Liver (tissue), 3 donors: ENCODE results near the gene RBM47.

ENCODE experiments used
- ATF3 ChIP-seq: IDR thresholded peaks from 2 replicates; pipeline ENCODE4 v1.6.1; 2016; ENCODE audit warnings: antibody characterized with exemption
- EGR1 ChIP-seq, 2 donors: IDR thresholded peaks; 2 replicates each; pipeline ENCODE4 v1.6.1; 2016 to 2018; ENCODE audit warnings: antibody characterized with exemption in 2 of 2, low read depth in 2 of 2
- GABPA ChIP-seq, 2 donors: IDR thresholded peaks in 1 of 2; conservative IDR thresholded peaks in 1 of 2; 2 replicates each; pipeline ENCODE4 v1.6.1; 2016; ENCODE audit warnings: antibody characterized with exemption in 2 of 2, mild to moderate bottlenecking in 1 of 2, moderate library complexity in 1 of 2
- JUND ChIP-seq, 2 donors: IDR thresholded peaks; 2 replicates each; pipeline ENCODE4 v1.6.1; 2016; ENCODE audit warnings: antibody characterized with exemption in 2 of 2
- NR2F2 ChIP-seq: IDR thresholded peaks from 2 replicates; pipeline ENCODE4 v1.6.1; 2016; ENCODE audit warnings: antibody characterized with exemption
- RAD21 ChIP-seq, 2 donors: IDR thresholded peaks; 2 replicates each; pipeline ENCODE4 v1.6.1; 2016; ENCODE audit warnings: antibody characterized with exemption in 2 of 2, mild to moderate bottlenecking in 2 of 2
- REST ChIP-seq: IDR thresholded peaks from 2 replicates; pipeline ENCODE4 v1.6.1; 2016; ENCODE audit warnings: antibody characterized with exemption, mild to moderate bottlenecking
- SP1 ChIP-seq: IDR thresholded peaks from 2 replicates; pipeline ENCODE4 v1.6.1; 2018; ENCODE audit warnings: antibody characterized with exemption, mild to moderate bottlenecking
- TAF1 ChIP-seq: conservative IDR thresholded peaks from 2 replicates; pipeline ENCODE4 v1.6.1; 2016; ENCODE audit warnings: antibody characterized with exemption, mild to moderate bottlenecking
- YY1 ChIP-seq: IDR thresholded peaks from 2 replicates; pipeline ENCODE4 v1.6.1; 2016; ENCODE audit warnings: antibody characterized with exemption, mild to moderate bottlenecking
- TF ChIP-seq, protein P1 (sequence below): fragments of 150-350 bp; IDR thresholded peaks from 2 replicates; pipeline ENCODE4 v1.5.1; 2017; ENCODE audit warnings: improper control_type of control experiment, low read depth, low read length; ENCODE audit not compliant: missing input control
- TF ChIP-seq, protein P2 (sequence below): IDR thresholded peaks from 2 replicates; pipeline ENCODE4 v1.6.1; 2016; ENCODE audit warnings: antibody characterized with exemption
- TF ChIP-seq, protein P3 (sequence below): IDR thresholded peaks from 2 replicates; pipeline ENCODE4 v1.6.1; 2016; ENCODE audit warnings: antibody characterized with exemption
- donor health status: healthy.
- donor health status: healthy.

- no peak for TF ChIP-seq YY1
- TF ChIP-seq, protein P1, sequence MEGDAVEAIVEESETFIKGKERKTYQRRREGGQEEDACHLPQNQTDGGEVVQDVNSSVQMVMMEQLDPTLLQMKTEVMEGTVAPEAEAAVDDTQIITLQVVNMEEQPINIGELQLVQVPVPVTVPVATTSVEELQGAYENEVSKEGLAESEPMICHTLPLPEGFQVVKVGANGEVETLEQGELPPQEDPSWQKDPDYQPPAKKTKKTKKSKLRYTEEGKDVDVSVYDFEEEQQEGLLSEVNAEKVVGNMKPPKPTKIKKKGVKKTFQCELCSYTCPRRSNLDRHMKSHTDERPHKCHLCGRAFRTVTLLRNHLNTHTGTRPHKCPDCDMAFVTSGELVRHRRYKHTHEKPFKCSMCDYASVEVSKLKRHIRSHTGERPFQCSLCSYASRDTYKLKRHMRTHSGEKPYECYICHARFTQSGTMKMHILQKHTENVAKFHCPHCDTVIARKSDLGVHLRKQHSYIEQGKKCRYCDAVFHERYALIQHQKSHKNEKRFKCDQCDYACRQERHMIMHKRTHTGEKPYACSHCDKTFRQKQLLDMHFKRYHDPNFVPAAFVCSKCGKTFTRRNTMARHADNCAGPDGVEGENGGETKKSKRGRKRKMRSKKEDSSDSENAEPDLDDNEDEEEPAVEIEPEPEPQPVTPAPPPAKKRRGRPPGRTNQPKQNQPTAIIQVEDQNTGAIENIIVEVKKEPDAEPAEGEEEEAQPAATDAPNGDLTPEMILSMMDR: no peak
- TF ChIP-seq, protein P2, sequence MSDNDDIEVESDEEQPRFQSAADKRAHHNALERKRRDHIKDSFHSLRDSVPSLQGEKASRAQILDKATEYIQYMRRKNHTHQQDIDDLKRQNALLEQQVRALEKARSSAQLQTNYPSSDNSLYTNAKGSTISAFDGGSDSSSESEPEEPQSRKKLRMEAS: no peak
- no peak for TF ChIP-seq JUND (IDR thresholded peaks at IDR 0.05)
- no peak for TF ChIP-seq RAD21 (IDR thresholded peaks at IDR 0.05)
- no peak for TF ChIP-seq ATF3
- TF ChIP-seq GABPA (IDR thresholded peaks at IDR 0.05 in 1 of 2, conservative IDR thresholded peaks at IDR 0.05 in 1 of 2): no peak
- TF ChIP-seq SP1: no peak
- no peak for TF ChIP-seq NR2F2
- TF ChIP-seq, protein P3, sequence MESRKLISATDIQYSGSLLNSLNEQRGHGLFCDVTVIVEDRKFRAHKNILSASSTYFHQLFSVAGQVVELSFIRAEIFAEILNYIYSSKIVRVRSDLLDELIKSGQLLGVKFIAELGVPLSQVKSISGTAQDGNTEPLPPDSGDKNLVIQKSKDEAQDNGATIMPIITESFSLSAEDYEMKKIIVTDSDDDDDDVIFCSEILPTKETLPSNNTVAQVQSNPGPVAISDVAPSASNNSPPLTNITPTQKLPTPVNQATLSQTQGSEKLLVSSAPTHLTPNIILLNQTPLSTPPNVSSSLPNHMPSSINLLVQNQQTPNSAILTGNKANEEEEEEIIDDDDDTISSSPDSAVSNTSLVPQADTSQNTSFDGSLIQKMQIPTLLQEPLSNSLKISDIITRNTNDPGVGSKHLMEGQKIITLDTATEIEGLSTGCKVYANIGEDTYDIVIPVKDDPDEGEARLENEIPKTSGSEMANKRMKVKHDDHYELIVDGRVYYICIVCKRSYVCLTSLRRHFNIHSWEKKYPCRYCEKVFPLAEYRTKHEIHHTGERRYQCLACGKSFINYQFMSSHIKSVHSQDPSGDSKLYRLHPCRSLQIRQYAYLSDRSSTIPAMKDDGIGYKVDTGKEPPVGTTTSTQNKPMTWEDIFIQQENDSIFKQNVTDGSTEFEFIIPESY: no peak
- no peak for TF ChIP-seq REST
- TF ChIP-seq EGR1 (IDR thresholded peaks at IDR 0.05; ENCODE audit: low read depth in 2 of 2): no peak
- no peak for TF ChIP-seq TAF1
These were observed 3.3 kb downstream of the RBM47 start for GRCh38 chr4:40626183-40626990.
